ENCODE measurements around the gene DCAF7.

DNA sequence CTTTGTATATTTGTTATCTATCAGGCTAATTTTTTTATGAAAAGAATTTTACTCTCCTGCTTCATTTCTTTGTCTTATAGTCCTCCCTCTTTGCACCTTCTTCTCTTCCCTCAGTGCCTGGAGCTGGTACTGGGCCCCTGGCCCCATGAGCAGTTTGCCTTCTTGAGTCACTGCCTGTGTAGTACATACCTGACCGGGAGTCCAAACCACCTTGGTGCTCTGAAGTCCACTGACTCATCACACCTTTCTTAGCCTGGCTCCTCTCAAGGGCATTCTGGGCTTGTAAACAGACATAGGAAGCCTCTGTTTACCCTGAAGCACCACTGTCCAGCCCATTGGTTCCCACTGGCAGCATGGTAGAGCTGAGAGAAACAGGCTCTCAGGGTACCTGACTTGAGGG lies 39.4 kb downstream of the DCAF7 start:
- TF ChIP-seq, protein P1, sequence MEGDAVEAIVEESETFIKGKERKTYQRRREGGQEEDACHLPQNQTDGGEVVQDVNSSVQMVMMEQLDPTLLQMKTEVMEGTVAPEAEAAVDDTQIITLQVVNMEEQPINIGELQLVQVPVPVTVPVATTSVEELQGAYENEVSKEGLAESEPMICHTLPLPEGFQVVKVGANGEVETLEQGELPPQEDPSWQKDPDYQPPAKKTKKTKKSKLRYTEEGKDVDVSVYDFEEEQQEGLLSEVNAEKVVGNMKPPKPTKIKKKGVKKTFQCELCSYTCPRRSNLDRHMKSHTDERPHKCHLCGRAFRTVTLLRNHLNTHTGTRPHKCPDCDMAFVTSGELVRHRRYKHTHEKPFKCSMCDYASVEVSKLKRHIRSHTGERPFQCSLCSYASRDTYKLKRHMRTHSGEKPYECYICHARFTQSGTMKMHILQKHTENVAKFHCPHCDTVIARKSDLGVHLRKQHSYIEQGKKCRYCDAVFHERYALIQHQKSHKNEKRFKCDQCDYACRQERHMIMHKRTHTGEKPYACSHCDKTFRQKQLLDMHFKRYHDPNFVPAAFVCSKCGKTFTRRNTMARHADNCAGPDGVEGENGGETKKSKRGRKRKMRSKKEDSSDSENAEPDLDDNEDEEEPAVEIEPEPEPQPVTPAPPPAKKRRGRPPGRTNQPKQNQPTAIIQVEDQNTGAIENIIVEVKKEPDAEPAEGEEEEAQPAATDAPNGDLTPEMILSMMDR (IDR thresholded peaks at IDR 0.05 in 2 of 3, conservative IDR thresholded peaks at IDR 0.05 in 1 of 3; ENCODE audit: borderline replicate concordance in 1 of 3, insufficient read depth in 1 of 3, low read depth in 2 of 3, low read length in 2 of 3), result no peak
- TF ChIP-seq, protein P2, sequence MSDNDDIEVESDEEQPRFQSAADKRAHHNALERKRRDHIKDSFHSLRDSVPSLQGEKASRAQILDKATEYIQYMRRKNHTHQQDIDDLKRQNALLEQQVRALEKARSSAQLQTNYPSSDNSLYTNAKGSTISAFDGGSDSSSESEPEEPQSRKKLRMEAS (IDR thresholded peaks at IDR 0.05), result no peak
- TF ChIP-seq ZNF274 (IDR thresholded peaks at IDR 0.05; ENCODE audit: low read depth, low read length), result no peak
- TF ChIP-seq EZH2 (IDR thresholded peaks at IDR 0.05), result no peak
